Measurements from ENCODE around the gene CIAPIN1.

DNA sequence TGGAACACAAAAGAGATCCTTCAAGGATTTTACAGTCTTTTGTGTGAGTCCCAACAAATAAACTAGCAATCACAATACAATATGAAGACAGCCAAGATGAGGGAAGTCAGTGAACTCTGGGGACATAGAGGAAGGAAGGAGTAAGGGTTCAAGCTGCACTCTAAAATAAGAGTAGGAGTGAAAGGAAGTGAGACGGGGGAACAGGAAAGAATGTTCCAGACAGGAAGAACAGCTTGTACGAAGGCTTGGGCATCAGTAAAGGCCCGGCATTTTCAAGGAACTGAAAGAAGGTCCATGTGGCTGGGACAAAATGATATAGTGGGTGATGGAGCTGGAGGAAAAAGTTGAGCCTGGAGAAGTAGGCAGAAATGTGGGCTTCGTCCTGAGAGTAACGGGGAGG, 38.1 kb downstream of the CIAPIN1 start:
- TF ChIP-seq, protein P1, sequence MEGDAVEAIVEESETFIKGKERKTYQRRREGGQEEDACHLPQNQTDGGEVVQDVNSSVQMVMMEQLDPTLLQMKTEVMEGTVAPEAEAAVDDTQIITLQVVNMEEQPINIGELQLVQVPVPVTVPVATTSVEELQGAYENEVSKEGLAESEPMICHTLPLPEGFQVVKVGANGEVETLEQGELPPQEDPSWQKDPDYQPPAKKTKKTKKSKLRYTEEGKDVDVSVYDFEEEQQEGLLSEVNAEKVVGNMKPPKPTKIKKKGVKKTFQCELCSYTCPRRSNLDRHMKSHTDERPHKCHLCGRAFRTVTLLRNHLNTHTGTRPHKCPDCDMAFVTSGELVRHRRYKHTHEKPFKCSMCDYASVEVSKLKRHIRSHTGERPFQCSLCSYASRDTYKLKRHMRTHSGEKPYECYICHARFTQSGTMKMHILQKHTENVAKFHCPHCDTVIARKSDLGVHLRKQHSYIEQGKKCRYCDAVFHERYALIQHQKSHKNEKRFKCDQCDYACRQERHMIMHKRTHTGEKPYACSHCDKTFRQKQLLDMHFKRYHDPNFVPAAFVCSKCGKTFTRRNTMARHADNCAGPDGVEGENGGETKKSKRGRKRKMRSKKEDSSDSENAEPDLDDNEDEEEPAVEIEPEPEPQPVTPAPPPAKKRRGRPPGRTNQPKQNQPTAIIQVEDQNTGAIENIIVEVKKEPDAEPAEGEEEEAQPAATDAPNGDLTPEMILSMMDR (IDR thresholded peaks at IDR 0.05; ENCODE audit: insufficient read depth, low read length, poor library complexity, severe bottlenecking): no peak
- TF ChIP-seq EZH2phosphoT487 (conservative IDR thresholded peaks at IDR 0.05; ENCODE audit: low read length): no peak
